Liver (tissue), 9 donors: Measurements from ENCODE around the gene PLAU. TPM values are rescaled to one million over a fixed set of nuclear protein-coding genes. Genes with fewer than 3 reads are reported as not detected.

Experiments
- DNase-seq: peaks from one replicate; pipeline ENCODE4 v3.0.0-alpha.2; 2017; ENCODE audit warnings: low spot score
- H3K27ac ChIP-seq, 2 donors: one replicate each; pipeline ENCODE4 v1.7.0; 2013; ENCODE audit warnings: inconsistent platforms in 2 of 2, low read length in 2 of 2, control low read depth in 1 of 2, low read depth in 1 of 2, mild to moderate bottlenecking in 1 of 2
- H3K27me3 ChIP-seq, 4 donors: one replicate each; pipeline versions ENCODE4 v1.6.1 to v1.7.0; 2013; ENCODE audit warnings: low read length in 3 of 4, inconsistent platforms in 1 of 4, mild to moderate bottlenecking in 1 of 4, moderate library complexity in 1 of 4; ENCODE audit not compliant: control insufficient read depth in 4 of 4, insufficient read depth in 4 of 4
- H3K36me3 ChIP-seq, 4 donors: one replicate each; pipeline versions ENCODE4 v1.6.1 to v1.7.0; 2013; ENCODE audit warnings: low read length in 3 of 4, mild to moderate bottlenecking in 3 of 4, low read depth in 1 of 4, moderate library complexity in 1 of 4; ENCODE audit not compliant: control insufficient read depth in 4 of 4, insufficient read depth in 3 of 4
- H3K4me1 ChIP-seq, 4 donors: one replicate each; pipeline versions ENCODE4 v1.6.1 to v1.7.0; 2013; ENCODE audit warnings: low read length in 3 of 4, mild to moderate bottlenecking in 3 of 4, moderate library complexity in 1 of 4; ENCODE audit not compliant: control insufficient read depth in 4 of 4, insufficient read depth in 4 of 4
- H3K4me3 ChIP-seq, 3 donors: one replicate each; pipeline versions ENCODE4 v1.6.1 to v1.7.0; 2013; ENCODE audit warnings: low read length in 3 of 3, control low read depth in 1 of 3, low read depth in 1 of 3, mild to moderate bottlenecking in 1 of 3
- H3K9ac ChIP-seq, 2 donors: one replicate each; pipeline ENCODE4 v1.7.0; 2013; ENCODE audit warnings: low read length in 2 of 2, mild to moderate bottlenecking in 2 of 2, moderate library complexity in 2 of 2, control low read depth in 1 of 2, low read depth in 1 of 2
- H3K9me3 ChIP-seq, 4 donors: one replicate each; pipeline versions ENCODE4 v1.6.1 to v1.7.0; 2013; ENCODE audit warnings: low read length in 3 of 4; ENCODE audit not compliant: control insufficient read depth in 4 of 4
- ATF3 ChIP-seq: IDR thresholded peaks from 2 replicates; pipeline ENCODE4 v1.6.1; 2016; ENCODE audit warnings: antibody characterized with exemption
- CTCF ChIP-seq: fragments of 150-350 bp; IDR thresholded peaks from 2 replicates; pipeline ENCODE4 v1.5.1; 2017; ENCODE audit warnings: improper control_type of control experiment, low read depth, low read length; ENCODE audit not compliant: missing input control
- EGR1 ChIP-seq, 2 donors: IDR thresholded peaks; 2 replicates each; pipeline ENCODE4 v1.6.1; 2016 to 2018; ENCODE audit warnings: antibody characterized with exemption in 2 of 2, low read depth in 2 of 2
- FOXA1 ChIP-seq: IDR thresholded peaks from 2 replicates; pipeline ENCODE4 v1.6.1; 2016; ENCODE audit warnings: antibody characterized with exemption
- FOXA2 ChIP-seq: IDR thresholded peaks from 2 replicates; pipeline ENCODE4 v1.6.1; 2016; ENCODE audit warnings: antibody characterized with exemption
- GABPA ChIP-seq, 2 donors: IDR thresholded peaks in 1 of 2; conservative IDR thresholded peaks in 1 of 2; 2 replicates each; pipeline ENCODE4 v1.6.1; 2016; ENCODE audit warnings: antibody characterized with exemption in 2 of 2, mild to moderate bottlenecking in 1 of 2, moderate library complexity in 1 of 2
- HNF4A ChIP-seq, 2 donors: conservative IDR thresholded peaks; 2 replicates each; pipeline ENCODE4 v1.6.1; 2016; ENCODE audit warnings: antibody characterized with exemption in 2 of 2, mild to moderate bottlenecking in 2 of 2
- HNF4G ChIP-seq: IDR thresholded peaks from 2 replicates; pipeline ENCODE4 v1.6.1; 2016; ENCODE audit warnings: antibody characterized with exemption
- JUND ChIP-seq, 2 donors: IDR thresholded peaks; 2 replicates each; pipeline ENCODE4 v1.6.1; 2016; ENCODE audit warnings: antibody characterized with exemption in 2 of 2
- MAX ChIP-seq: IDR thresholded peaks from 2 replicates; pipeline ENCODE4 v1.6.1; 2016; ENCODE audit warnings: antibody characterized with exemption
- NR2F2 ChIP-seq: IDR thresholded peaks from 2 replicates; pipeline ENCODE4 v1.6.1; 2016; ENCODE audit warnings: antibody characterized with exemption
- RAD21 ChIP-seq, 2 donors: IDR thresholded peaks; 2 replicates each; pipeline ENCODE4 v1.6.1; 2016; ENCODE audit warnings: antibody characterized with exemption in 2 of 2, mild to moderate bottlenecking in 2 of 2
- REST ChIP-seq: IDR thresholded peaks from 2 replicates; pipeline ENCODE4 v1.6.1; 2016; ENCODE audit warnings: antibody characterized with exemption, mild to moderate bottlenecking
- RXRA ChIP-seq, 2 donors: IDR thresholded peaks; 2 replicates each; pipeline ENCODE4 v1.6.1; 2017 to 2018; ENCODE audit warnings: antibody characterized with exemption in 2 of 2, mild to moderate bottlenecking in 1 of 2
- SP1 ChIP-seq: IDR thresholded peaks from 2 replicates; pipeline ENCODE4 v1.6.1; 2018; ENCODE audit warnings: antibody characterized with exemption, mild to moderate bottlenecking
- TAF1 ChIP-seq: conservative IDR thresholded peaks from 2 replicates; pipeline ENCODE4 v1.6.1; 2016; ENCODE audit warnings: antibody characterized with exemption, mild to moderate bottlenecking
- YY1 ChIP-seq: IDR thresholded peaks from 2 replicates; pipeline ENCODE4 v1.6.1; 2016; ENCODE audit warnings: antibody characterized with exemption, mild to moderate bottlenecking
- ZBTB33 ChIP-seq: IDR thresholded peaks from 2 replicates; pipeline ENCODE4 v1.6.1; 2016; ENCODE audit warnings: antibody characterized with exemption
- WGBS: extraction: QIAGEN DNeasy Blood & Tissue Kit; methylation state at CpG from one replicate; pipeline ENCODE4 v1.1.7; 2013; 5-methylcytosine and 5-hydroxymethylcytosine counted together
- polyA plus RNA-seq, 2 donors: library from polyadenylated mRNA; stranded (reverse) in 1 of 2; unstranded in 1 of 2; fragments of 200-250 nt in 1 of 2; fragments of >200 nt in 1 of 2; fragmentation: Nextera tagmentation in 1 of 2; extraction: Ambion mirVana in 1 of 2; gene quantifications; one replicate each; pipeline versions ENCODE4 v1.2.1 to v1.2.3, GENCODE V29; 2013 to 2015
- total RNA-seq, 2 donors: library from RNA; depleted of rRNA; stranded (reverse); fragments of >200 nt; gene quantifications; one replicate each; pipeline ENCODE4 v1.2.3, GENCODE V29; 2014
- donor health status: healthy.
- donor health status: healthy.
- donor health status: healthy.
- donor health status: healthy.
- donor health status: healthy.

The PLAU gene
- total and polyA plus RNA-seq, 4 donors = 0.40 to 1.0 (median 0.79) TPM

- Histone ChIP-seq H3K9me3 (no peaks in the 10 kb centered on the region), H3K9ac (no peak overlapping the region), H3K4me1 (peaks cover 0 to 6% (median 4%) of the 10 kb centered on the region in 4 donors), H3K36me3 (no peaks in the 10 kb centered on the region), H3K27me3 (no peaks in the 10 kb centered on the region), H3K27ac (no peak overlapping the region), H3K4me3 (no peak overlapping the region)
- TF ChIP-seq CTCF (no peak), RAD21 (IDR thresholded peaks at IDR 0.05) (no peak), TAF1 (no peak), ZBTB33 (no peak), YY1 (no peak), REST (no peak), SP1 (no peak), FOXA2 (no peak), EGR1 (IDR thresholded peaks at IDR 0.05; ENCODE audit: low read depth in 2 of 2) (no peak), JUND (IDR thresholded peaks at IDR 0.05) (no peak), MAX (no peak), NR2F2 (no peak), ATF3 (no peak), RXRA (IDR thresholded peaks at IDR 0.05) (no peak), HNF4G (no peak), FOXA1 (no peak), GABPA (IDR thresholded peaks at IDR 0.05 in 1 of 2, conservative IDR thresholded peaks at IDR 0.05 in 1 of 2) (no peak), HNF4A (conservative IDR thresholded peaks at IDR 0.05) (no peak)
- 85% methylated on average over 5 of the region's 5 CpGs for WGBS
- DNase-seq = no peak
These were observed 26.6 kb downstream of the PLAU start for GRCh38 chr10:73937333-73938043.
